Activated T-cell treated with anti-CD3 and anti-CD28 coated beads for 4 hours (primary cell): ENCODE measurements around the gene HLA-DMA.
A peak's percentile ranks its signal among the peaks of the same experiment; 100 is the strongest.

Source experiments
- DNase-seq: peaks from one replicate; pipeline ENCODE4 v3.0.0-alpha.2; 2020

The HLA-DMA gene

DNA sequence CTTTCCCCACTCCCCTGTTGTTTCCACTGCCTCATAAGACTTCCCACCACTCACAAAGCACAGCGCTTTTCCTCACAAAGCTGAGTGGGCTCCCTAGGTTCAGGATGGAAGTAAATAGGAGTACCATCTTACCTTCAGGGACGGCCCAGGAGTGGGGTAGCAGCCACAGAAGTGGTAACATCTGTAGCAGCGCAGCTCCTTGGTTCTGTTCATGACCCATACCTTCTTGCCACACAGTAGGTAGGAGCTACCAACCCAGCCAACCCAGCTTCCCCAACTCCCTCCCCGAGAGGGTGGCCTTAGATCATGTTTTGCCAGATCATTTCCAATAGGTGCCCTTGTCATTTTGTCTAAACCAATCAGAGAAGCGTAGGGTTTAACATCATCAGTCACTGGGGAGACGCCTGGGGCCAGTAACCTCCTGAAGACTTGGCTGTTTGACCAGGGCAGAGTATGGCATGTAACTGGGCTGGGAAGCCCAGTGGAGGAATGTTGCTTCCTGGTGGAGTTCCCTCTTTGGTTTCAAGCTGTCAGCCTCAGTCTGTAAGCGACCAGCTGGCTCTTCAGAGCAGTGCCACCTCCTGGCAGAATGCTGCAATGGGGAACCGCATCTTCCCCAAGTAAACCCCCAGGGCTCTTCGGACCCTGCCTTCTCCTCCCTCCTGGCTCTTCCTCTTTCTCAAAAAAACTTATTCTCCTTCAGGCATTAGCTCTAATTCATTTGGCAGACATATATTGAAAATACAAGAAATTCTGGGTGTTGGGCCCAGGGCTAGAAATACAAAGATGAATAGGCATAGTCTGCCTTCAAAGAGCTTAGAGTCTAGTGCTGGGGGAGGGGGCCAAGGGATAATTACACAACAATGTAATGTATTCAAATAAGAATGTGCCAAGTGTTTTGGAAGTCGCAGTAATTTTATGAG lies at the start of gene HLA-DMA:
HLA-DMA (minus strand) TSS at position 281 of the 923 bp plus-strand sequence; CDS start at position 220, 61 bp downstream.
- DNase-seq: peak; percentile 60

DNA sequence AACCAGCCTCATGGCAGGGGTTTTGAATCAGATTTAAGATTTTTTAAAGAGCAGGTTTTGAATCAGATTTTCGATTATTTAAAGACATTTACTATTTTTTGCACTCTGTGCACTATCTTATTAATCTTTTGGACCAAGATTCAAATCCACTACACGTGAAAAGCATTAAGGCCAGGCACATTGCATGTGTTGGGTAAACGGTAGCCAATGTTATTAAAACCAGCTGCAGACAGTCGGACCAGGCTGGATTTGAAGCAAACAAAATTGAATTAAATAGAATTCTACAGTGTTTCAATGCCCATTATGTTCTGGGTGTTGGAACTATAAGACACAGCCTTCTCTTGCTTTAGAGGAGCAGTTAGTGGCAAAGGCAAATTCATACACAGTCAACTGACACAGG lies 48.8 kb upstream of the HLA-DMA start:
- no peak for DNase-seq

DNA sequence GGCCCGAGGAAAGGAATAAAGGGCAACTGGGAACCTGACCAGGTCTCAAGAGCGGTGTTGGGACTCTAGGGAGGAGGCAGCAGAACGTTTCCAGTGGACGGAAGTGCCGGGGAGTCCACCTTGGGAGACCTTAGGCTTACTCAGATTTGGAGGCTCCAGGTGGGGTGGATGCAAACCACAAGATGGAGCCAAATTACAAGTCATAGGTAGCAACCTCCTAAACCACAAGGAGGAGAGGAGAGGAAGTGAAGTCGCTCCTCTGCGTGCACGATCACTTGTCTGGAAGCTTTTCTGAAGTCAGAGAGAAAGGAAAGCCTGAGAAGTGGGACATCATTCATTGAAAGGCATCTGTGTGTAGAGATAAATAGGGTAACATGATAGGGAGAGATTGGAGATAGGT lies 47.2 kb upstream of the HLA-DMA start:
- DNase-seq: no peak

GRCh38 chr6:32995448-32995847 lies 42.6 kb upstream of the HLA-DMA start:
- no peak for DNase-seq

DNA sequence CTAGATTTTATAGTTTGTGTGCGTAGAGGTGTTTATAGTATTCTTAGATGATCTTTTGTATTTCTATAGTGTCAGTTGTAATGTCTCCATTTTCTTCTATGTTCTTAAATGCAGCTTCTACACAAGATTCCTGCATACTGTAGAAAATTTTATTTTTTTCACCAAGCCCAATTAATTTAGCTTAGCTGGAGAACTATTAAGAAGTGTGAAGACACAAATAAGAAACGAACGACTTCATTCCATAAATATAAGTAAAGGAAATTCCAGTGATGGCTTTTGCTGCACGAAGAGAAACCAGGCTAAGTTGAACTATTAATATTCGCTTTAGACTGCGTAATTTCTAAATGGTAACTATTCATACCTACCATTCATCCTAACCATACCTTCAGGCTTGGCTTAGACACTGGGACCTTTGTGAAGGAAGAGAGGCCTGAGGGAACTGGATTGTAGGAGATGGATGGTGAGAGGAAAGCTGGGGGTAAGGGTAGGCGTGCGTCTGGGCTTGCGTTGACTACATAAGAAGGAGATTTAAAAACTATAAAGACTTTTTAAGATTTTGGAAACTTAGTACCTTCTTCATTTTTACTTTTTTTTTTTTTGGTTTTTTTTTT lies 40.6 kb upstream of the HLA-DMA start:
- DNase-seq: no peak

GRCh38 chr6:32991972-32992371 lies 39.1 kb upstream of the HLA-DMA start:
- no peak for DNase-seq

- no peak for DNase-seq
Measured at GRCh38 chr6:32989368-32989767, 36.5 kb upstream of the HLA-DMA start.

DNA sequence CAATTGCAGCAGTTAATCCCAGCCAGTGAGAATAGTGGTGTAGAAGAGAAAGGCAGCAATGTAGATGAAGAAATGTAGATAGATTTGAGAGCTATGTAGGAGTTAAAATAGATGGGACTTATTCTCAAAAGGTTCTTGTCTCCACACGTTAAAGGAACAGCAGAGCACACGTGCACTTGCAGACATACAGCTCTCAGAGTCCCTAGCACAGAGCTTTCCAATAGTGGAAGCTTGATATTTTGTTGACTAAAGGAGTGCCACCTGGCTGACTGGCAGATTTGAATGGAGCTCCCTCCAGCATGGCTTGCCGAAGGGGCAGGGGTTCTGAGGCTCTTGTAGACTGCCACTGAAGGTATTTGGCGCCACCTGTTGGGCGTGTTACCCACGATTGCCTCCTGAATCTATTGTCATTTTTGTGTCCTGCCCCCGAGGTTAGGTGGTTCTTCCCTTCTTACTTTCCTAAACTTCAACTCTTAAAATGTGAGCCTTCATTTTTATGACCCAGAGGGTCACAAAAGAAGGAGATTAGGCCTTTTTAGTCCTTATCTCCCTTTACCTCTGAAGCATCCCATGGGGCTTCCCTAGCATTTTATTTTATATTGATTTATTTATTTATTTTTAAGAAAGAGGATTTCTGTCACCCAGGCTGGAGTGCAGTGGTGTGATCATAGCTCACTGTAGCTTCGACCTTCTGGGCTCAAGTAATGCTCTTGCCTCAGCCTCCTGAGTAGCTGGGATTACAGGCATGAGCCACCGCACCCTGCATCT lies 31.9 kb upstream of the HLA-DMA start:
- peak; percentile 89 for DNase-seq

DNA sequence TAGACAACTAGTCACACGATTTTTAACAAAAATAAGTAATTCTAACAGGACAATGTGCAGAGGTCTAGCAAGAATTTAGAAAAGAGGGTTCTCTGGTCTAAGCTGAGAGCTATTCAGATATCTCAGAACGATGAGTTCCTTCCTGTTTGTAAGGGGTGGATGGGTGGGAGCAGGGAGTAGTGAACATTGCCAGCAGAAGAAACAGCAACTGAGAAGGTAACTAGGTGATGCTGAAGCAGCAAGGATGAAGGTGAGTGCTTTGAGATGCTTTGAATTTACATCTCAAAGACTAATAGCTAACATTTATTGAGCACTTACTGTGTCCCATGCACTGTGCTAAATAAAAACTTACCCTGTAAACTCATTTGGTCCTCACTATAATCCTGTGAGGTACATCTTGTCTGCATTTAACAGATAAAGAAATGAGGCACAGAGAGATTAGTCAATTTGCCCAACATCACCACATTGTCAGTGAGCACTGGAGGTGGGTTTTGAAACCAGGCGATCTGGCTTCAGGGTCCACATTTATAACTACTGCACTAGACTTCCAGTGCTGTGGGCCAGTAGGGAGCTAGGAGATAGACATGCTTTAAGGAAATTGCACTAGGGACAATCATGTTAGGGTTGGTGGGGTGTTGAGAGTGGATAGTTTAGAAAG lies 31.2 kb upstream of the HLA-DMA start:
- no peak for DNase-seq

DNA sequence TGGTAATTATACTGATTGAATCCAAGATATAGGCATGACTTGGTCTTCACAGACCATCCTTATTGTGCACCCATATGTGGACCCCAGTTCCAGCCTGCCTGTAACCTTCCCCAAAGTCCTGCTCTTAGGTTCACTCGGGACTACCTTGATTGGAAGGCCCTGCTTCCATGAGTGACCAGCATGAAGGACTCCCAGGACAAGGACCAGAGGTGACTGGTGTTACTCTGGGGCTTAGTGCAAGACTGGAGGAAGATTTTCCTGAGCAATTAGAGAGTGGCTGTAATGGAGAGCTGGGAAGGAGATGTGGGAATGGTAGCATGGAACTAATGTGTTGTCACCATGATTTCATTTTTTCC lies 30.6 kb upstream of the HLA-DMA start:
- no peak for DNase-seq

DNA sequence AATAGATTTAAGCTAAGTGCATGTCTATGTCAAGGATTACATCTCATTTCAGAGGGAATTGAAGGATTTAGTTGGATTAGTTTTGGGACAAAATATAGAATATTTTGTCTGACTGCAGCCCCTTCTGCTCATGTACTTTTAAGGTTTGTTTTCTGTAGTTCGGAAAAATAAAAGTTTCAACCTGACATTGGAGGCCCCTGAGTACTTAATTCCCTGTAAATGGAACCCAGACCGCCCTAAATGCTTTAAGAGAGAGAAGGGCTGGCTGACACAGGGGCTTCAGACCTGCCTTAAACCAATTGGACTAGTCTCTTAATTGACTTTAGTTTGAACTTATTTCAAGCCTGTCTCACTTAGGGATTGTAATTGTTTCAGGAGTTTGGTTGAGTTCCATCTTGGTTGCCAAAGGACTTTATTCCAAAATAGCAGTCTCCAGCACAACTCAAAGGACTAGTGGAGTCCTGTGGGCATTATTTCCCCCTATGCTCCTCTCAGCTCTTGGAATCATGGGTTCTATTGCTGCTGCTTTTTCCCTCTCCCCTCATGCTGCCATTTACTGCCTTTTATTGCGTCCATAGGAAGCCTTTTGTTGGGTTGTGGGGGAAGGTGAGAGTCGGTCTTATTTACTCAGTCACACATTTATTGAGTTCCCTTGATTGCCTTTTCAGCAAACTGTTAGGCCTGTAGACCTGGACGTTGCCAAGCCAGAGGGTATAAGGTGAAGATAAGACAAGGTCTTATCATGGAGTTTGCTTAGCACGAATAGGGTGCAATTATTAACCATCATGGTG lies 30.0 kb upstream of the HLA-DMA start:
- DNase-seq: no peak

GRCh38 chr6:32982084-32982701 lies 29.3 kb upstream of the HLA-DMA start:
- DNase-seq: no peak

GRCh38 chr6:32980488-32981038 lies 27.7 kb upstream of the HLA-DMA start:
- DNase-seq: no peak

- no peak for DNase-seq
Measured at GRCh38 chr6:32979720-32980487, 27.0 kb upstream of the HLA-DMA start.

- DNase-seq: no peak
Measured at GRCh38 chr6:32977953-32978324, 25.0 kb upstream of the HLA-DMA start.

DNA sequence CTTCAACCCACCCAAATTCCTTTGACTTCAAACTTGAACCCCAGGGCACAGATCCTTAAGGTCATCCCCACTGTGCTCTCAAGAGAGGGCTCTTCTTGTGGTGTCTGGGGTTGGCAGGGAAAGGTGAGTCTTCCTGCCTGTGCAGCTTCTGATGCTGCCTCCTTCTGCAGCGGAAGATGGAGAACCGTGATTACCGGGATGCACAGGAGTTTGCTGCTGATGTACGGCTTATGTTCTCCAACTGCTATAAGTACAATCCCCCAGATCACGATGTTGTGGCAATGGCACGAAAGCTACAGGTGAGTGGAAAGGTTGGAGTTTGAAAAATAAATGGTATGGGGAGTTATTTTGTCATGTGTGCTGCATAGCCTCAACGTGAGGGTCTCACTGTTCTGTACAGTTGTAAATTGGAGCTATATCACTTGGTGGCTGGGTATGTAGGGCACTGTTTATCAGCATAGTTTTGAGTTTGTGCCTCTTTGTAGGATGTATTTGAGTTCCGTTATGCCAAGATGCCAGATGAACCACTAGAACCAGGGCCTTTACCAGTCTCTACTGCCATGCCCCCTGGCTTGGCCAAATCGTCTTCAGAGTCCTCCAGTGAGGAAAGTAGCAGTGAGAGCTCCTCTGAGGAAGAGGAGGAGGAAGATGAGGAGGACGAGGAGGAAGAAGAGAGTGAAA lies 24.5 kb upstream of the HLA-DMA start:
- no peak for DNase-seq

GRCh38 chr6:32976334-32977069 lies 23.6 kb upstream of the HLA-DMA start:
- no peak for DNase-seq

DNA sequence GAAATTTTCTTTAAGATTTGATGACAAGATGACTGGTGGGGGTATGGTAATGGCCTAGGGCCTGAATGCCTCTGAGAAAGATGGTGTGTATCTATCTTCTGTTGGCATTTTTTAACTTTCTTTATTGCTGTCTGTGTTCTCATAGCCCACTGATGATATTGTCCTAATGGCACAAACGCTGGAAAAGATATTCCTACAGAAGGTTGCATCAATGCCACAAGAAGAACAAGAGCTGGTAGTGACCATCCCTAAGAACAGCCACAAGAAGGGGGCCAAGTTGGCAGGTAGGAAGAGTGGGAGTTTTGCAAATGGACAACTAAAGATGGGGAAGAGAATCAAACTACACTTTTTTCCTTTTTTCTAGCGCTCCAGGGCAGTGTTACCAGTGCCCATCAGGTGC lies 23.0 kb upstream of the HLA-DMA start:
- DNase-seq: no peak

GRCh38 chr6:32974541-32975308 lies 21.8 kb upstream of the HLA-DMA start:
- no peak for DNase-seq
